Tibial artery (tissue), 4 donors: ENCODE measurements around the gene MICU1.

ENCODE experiments used
- DNase-seq, 2 donors: peaks; one replicate each; pipeline ENCODE4 v3.0.0-alpha.2; 2019
- H3K27ac ChIP-seq, 2 donors: fragments of 200-600 bp; sonication (generic) in 1 of 2; 1 replicate in 1 of 2; 2 replicates in 1 of 2; pipeline ENCODE4 v1.5.1; 2018 to 2019; ENCODE audit warnings: mild to moderate bottlenecking in 1 of 2
- H3K27me3 ChIP-seq, 2 donors: fragments of 200-600 bp; sonication (generic) in 1 of 2; one replicate each; pipeline versions ENCODE4 v1.5.1 to v1.6.0; 2016 to 2019
- H3K36me3 ChIP-seq, 3 donors: fragments of 200-600 bp; sonication (generic) in 2 of 3; one replicate each; pipeline ENCODE4 v1.5.1; 2016 to 2019; ENCODE audit warnings: mild to moderate bottlenecking in 2 of 3
- H3K4me1 ChIP-seq, 4 donors: fragments of 200-600 bp; sonication (generic) in 2 of 4; 1 replicate in 3 of 4; 2 replicates in 1 of 4; pipeline ENCODE4 v1.5.1; 2016 to 2019
- H3K4me3 ChIP-seq, 2 donors: fragments of 200-600 bp; sonication (generic) in 1 of 2; 1 replicate in 1 of 2; 2 replicates in 1 of 2; pipeline ENCODE4 v1.5.1; 2018 to 2019; ENCODE audit warnings: mild to moderate bottlenecking in 2 of 2
- H3K9me3 ChIP-seq, 3 donors: fragments of 200-600 bp; sonication (generic) in 1 of 3; one replicate each; pipeline ENCODE4 v1.5.1; 2016 to 2019
- intact Hi-C: fragments of 100-400 bp; cut with DNase I; formaldehyde crosslinking; loops from one replicate; pipeline ENCODE4 v1.15.0; 2023; ENCODE audit warnings: low total_unique reads
- TF ChIP-seq, protein P1 (sequence below), 2 experiments: fragments of 200-600 bp in 1 of 2; fragments of 450-650 bp in 1 of 2; IDR thresholded peaks; one replicate each; pipeline ENCODE4 v1.5.1; 2017 to 2019; ENCODE audit warnings: antibody characterized with exemption in 2 of 2, mild to moderate bottlenecking in 1 of 2, moderate library complexity in 1 of 2

Gene MICU1

GRCh38 chr10:72429931-72430330 is 195.9 kb downstream of the MICU1 start:
- no peaks in the 10 kb centered on the region for H3K36me3 ChIP-seq
- no peak overlapping the region for H3K27ac ChIP-seq
- H3K9me3 ChIP-seq: no peaks in the 10 kb centered on the region
- H3K4me1 ChIP-seq: no peaks in the 10 kb centered on the region
- no peak overlapping the region for H3K4me3 ChIP-seq
- DNase-seq: no peak
- TF ChIP-seq, protein P1, sequence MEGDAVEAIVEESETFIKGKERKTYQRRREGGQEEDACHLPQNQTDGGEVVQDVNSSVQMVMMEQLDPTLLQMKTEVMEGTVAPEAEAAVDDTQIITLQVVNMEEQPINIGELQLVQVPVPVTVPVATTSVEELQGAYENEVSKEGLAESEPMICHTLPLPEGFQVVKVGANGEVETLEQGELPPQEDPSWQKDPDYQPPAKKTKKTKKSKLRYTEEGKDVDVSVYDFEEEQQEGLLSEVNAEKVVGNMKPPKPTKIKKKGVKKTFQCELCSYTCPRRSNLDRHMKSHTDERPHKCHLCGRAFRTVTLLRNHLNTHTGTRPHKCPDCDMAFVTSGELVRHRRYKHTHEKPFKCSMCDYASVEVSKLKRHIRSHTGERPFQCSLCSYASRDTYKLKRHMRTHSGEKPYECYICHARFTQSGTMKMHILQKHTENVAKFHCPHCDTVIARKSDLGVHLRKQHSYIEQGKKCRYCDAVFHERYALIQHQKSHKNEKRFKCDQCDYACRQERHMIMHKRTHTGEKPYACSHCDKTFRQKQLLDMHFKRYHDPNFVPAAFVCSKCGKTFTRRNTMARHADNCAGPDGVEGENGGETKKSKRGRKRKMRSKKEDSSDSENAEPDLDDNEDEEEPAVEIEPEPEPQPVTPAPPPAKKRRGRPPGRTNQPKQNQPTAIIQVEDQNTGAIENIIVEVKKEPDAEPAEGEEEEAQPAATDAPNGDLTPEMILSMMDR (IDR thresholded peaks at IDR 0.05): no peak
- intact Hi-C loops: no loop called here
- no peaks in the 10 kb centered on the region for H3K27me3 ChIP-seq

GRCh38 chr10:72426986-72427385 is 198.9 kb downstream of the MICU1 start:
- DNase-seq: no peak
- intact Hi-C loops: no loop called here
- H3K9me3 ChIP-seq: no peaks in the 10 kb centered on the region
- H3K4me3 ChIP-seq: no peak overlapping the region
- no peaks in the 10 kb centered on the region for H3K4me1 ChIP-seq
- peaks cover 12 to 16% (median 15%) of the 10 kb centered on the region in 3 donors for H3K36me3 ChIP-seq
- TF ChIP-seq, protein P1 (IDR thresholded peaks at IDR 0.05): no peak
- H3K27me3 ChIP-seq: no peaks in the 10 kb centered on the region
- no peak overlapping the region for H3K27ac ChIP-seq

DNA sequence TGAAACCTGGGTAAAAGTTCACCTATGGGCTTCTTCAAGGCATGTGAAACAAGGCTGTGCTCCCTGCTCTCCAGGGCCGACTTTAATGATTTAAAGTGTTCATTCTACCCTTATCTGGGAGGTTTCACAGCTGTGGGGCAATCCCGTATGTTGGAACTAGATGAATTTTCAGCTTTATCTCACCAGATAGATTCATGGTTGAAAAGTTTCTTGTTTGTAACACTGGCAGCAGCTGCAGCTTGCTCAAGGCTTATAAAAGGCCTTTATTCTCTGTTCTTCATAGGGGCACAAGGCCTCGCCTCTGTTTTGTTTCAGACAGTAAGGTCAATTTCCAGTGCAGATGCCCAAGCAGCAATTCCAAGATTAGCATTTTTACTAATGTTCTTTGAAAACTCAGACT is 200.7 kb downstream of the MICU1 start:
- peaks cover 29 to 35% (median 29%) of the 10 kb centered on the region in 3 donors for H3K36me3 ChIP-seq
- no peak overlapping the region for H3K27ac ChIP-seq
- no peak overlapping the region for H3K4me3 ChIP-seq
- TF ChIP-seq, protein P1 (IDR thresholded peaks at IDR 0.05): no peak
- intact Hi-C loops: no loop called here
- H3K4me1 ChIP-seq: no peaks in the 10 kb centered on the region
- no peaks in the 10 kb centered on the region for H3K9me3 ChIP-seq
- H3K27me3 ChIP-seq: no peaks in the 10 kb centered on the region
- no peak for DNase-seq

- Histone ChIP-seq H3K4me1 (no peaks in the 10 kb centered on the region), H3K9me3 (no peaks in the 10 kb centered on the region), H3K36me3 (peaks cover 33 to 41% (median 35%) of the 10 kb centered on the region in 3 donors), H3K27ac (no peak overlapping the region), H3K27me3 (no peaks in the 10 kb centered on the region), H3K4me3 (no peak overlapping the region)
- TF ChIP-seq, protein P1 (IDR thresholded peaks at IDR 0.05): no peak
- DNase-seq: no peak
- intact Hi-C loops: no loop called here
Measured at GRCh38 chr10:72424561-72424960, 201.3 kb downstream of the MICU1 start.

- no peaks in the 10 kb centered on the region for H3K27me3 ChIP-seq
- H3K4me1 ChIP-seq: no peaks in the 10 kb centered on the region
- no peaks in the 10 kb centered on the region for H3K9me3 ChIP-seq
- TF ChIP-seq, protein P1 (IDR thresholded peaks at IDR 0.05): no peak
- H3K36me3 ChIP-seq: peaks cover 33 to 44% (median 36%) of the 10 kb centered on the region in 3 donors
- no peak for DNase-seq
- intact Hi-C loops: no loop called here
- H3K4me3 ChIP-seq: no peak overlapping the region
- no peak overlapping the region for H3K27ac ChIP-seq
Measured at GRCh38 chr10:72423426-72423825, 202.5 kb downstream of the MICU1 start.
